K562 (cell line): ENCODE measurements around the gene POLR2M. TPM values are rescaled to one million over a fixed set of nuclear protein-coding genes. Genes with fewer than 3 reads are reported as not detected.

Experiments used
- MTA3 ChIP-seq: fragments of 450-650 bp; formaldehyde crosslinking; IDR thresholded peaks from 2 replicates; pipeline ENCODE4 v1.6.1; 2017; ENCODE audit warnings: mild to moderate bottlenecking, borderline replicate concordance
- TSC22D4 ChIP-seq: fragments of 450-650 bp; IDR thresholded peaks from 2 replicates; pipeline ENCODE4 v1.6.1; 2016; ENCODE audit warnings: missing genetic modification characterization, missing biosample characterization, control low read depth
- ZNF408 ChIP-seq: fragments of 250-450 bp; sonication (Bioruptor Pico); IDR thresholded peaks from 2 replicates; pipeline ENCODE4 v1.4.0; 2020; ENCODE audit warnings: low read depth, mild to moderate bottlenecking, moderate library complexity
- ZNF75A ChIP-seq: fragments of 450-650 bp; formaldehyde crosslinking; IDR thresholded peaks from 2 replicates; pipeline ENCODE4 v1.4.0; 2020; ENCODE audit warnings: mild to moderate bottlenecking
- ZSCAN29 ChIP-seq: fragments of 450-650 bp; IDR thresholded peaks from 2 replicates; pipeline ENCODE4 v1.6.1; 2017
- polyA plus RNA-seq, 8 experiments: library from polyadenylated mRNA; depleted of rRNA in 4 of 8; stranded (reverse) in 5 of 8; unstranded in 3 of 8; fragments of >200 nt; fragmentation: Nextera tagmentation in 2 of 8; fragmentation: Illumina TruSeq in 1 of 8; extraction: Ambion mirVana in 2 of 8; extraction: Trizol in 1 of 8; gene quantifications; 2 replicates each; pipeline versions ENCODE4 v1.2.1 to v1.2.3, GENCODE V29; 2011 to 2014; ENCODE audit warnings: inconsistent platforms in 1 of 8, missing spikeins in 1 of 8
- total RNA-seq, 7 experiments: library from RNA; depleted of rRNA in 6 of 7; stranded (reverse); fragments of >200 nt in 6 of 7; fragmentation: Illumina TruSeq in 2 of 7; extraction: Trizol in 2 of 7; gene quantifications; 2 replicates each; pipeline versions ENCODE4 v1.2.1 to v1.2.3, GENCODE V29; 2011 to 2021; ENCODE audit warnings: low replicate concordance in 1 of 7
- TF ChIP-seq, protein P1 (sequence below): fragments of 250-450 bp; sonication (Bioruptor Pico); IDR thresholded peaks from 2 replicates; pipeline ENCODE4 v1.5.0; 2022; ENCODE audit warnings: mild to moderate bottlenecking
- TF ChIP-seq, protein P2 (sequence below), 2 experiments: fragments of 450-650 bp; formaldehyde crosslinking in 1 of 2; IDR thresholded peaks; 2 replicates each; pipeline versions ENCODE4 v1.4.0 to v1.6.1; 2014 to 2020; ENCODE audit warnings: mild to moderate bottlenecking in 2 of 2, borderline replicate concordance in 1 of 2, low read depth in 1 of 2

Gene POLR2M
- total and polyA plus RNA-seq, 9 of the 15 experiments (the other 6 are each of a cell fraction or from before 2014, with no cell fraction given): 9.2 to 1,050 (median 43.0) TPM

DNA sequence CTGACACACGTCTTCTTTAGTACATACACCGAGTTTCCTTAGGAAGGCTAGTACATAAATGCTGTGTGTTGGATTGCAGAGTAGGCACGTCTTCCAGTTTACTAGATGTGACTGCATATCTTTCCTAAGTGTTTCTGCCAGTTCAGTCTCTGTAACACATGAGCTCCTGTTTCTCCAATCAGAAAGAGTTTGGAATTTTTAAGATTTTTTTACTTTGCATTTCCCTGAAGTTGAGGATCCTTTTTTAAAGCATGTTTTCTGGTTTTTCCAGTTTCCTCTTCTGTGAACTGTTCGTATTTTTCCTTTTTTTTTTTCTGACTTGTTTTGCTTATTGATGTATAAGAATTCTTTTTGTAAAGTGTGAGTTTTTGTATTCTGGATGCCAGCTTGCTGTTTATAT, 7.5 kb upstream of the POLR2M start (continued):
- TF ChIP-seq, protein P1, sequence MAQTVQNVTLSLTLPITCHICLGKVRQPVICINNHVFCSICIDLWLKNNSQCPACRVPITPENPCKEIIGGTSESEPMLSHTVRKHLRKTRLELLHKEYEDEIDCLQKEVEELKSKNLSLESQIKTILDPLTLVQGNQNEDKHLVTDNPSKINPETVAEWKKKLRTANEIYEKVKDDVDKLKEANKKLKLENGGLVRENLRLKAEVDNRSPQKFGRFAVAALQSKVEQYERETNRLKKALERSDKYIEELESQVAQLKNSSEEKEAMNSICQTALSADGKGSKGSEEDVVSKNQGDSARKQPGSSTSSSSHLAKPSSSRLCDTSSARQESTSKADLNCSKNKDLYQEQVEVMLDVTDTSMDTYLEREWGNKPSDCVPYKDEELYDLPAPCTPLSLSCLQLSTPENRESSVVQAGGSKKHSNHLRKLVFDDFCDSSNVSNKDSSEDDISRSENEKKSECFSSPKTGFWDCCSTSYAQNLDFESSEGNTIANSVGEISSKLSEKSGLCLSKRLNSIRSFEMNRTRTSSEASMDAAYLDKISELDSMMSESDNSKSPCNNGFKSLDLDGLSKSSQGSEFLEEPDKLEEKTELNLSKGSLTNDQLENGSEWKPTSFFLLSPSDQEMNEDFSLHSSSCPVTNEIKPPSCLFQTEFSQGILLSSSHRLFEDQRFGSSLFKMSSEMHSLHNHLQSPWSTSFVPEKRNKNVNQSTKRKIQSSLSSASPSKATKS (CRISPR knock-in tag): no peak
- TF ChIP-seq, protein P2, sequence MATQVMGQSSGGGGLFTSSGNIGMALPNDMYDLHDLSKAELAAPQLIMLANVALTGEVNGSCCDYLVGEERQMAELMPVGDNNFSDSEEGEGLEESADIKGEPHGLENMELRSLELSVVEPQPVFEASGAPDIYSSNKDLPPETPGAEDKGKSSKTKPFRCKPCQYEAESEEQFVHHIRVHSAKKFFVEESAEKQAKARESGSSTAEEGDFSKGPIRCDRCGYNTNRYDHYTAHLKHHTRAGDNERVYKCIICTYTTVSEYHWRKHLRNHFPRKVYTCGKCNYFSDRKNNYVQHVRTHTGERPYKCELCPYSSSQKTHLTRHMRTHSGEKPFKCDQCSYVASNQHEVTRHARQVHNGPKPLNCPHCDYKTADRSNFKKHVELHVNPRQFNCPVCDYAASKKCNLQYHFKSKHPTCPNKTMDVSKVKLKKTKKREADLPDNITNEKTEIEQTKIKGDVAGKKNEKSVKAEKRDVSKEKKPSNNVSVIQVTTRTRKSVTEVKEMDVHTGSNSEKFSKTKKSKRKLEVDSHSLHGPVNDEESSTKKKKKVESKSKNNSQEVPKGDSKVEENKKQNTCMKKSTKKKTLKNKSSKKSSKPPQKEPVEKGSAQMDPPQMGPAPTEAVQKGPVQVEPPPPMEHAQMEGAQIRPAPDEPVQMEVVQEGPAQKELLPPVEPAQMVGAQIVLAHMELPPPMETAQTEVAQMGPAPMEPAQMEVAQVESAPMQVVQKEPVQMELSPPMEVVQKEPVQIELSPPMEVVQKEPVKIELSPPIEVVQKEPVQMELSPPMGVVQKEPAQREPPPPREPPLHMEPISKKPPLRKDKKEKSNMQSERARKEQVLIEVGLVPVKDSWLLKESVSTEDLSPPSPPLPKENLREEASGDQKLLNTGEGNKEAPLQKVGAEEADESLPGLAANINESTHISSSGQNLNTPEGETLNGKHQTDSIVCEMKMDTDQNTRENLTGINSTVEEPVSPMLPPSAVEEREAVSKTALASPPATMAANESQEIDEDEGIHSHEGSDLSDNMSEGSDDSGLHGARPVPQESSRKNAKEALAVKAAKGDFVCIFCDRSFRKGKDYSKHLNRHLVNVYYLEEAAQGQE (IDR thresholded peaks at IDR 0.05; ENCODE audit: borderline replicate concordance): no peak
- TF ChIP-seq, protein P2 (CRISPR knock-in tag; IDR thresholded peaks at IDR 0.05; ENCODE audit: low read depth): no peak
- TF ChIP-seq ZNF408 (CRISPR knock-in tag) (no peak), ZNF75A (CRISPR knock-in tag) (no peak), MTA3 (no peak), ZSCAN29 (no peak), TSC22D4 (tag) (no peak)
